Measurements from ENCODE around the gene ABCA13.

ABCA13 gene

DNA sequence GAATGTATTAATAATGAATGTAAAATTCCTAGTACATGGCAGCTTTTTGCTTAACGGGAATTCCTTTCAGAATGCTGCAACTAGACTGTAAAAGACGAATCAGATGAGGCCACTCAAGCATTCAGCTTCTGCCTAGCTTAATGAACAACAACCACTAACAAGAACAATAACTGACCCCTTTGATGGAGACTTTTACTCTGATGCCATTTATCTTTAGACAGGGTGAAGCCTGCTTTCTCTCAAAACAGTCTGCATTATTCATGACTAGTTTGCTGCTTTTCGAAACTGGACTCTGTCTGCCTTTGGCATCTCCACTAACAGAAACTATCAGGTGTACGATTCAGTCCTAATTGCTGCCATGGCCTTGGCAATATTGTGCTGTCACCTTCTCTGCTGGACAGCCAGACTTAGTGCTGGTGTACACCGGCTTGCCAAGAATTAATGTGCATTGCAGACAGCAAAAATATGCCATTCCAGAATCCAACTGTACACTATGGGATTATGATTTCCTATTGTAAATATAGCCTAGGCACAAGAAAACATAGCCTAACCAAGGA is 457.6 kb downstream of the ABCA13 start:
- H3K27me3 ChIP-seq (ENCODE audit: control insufficient read depth, low read length) = no peaks in the 10 kb centered on the region
- no peak overlapping the region for H3K27ac ChIP-seq (ENCODE audit: low read depth, low read length)
- H3K4me2 ChIP-seq (ENCODE audit: low read length) = no peak overlapping the region
- no peaks in the 10 kb centered on the region for H3F3A ChIP-seq (ENCODE audit: control insufficient read depth, insufficient read depth)
- no peak overlapping the region for H3K4me3 ChIP-seq (ENCODE audit: low read length)
- no peaks in the 10 kb centered on the region for H3K79me2 ChIP-seq (ENCODE audit: control insufficient read depth, low read length)
- TF ChIP-seq, protein P1, sequence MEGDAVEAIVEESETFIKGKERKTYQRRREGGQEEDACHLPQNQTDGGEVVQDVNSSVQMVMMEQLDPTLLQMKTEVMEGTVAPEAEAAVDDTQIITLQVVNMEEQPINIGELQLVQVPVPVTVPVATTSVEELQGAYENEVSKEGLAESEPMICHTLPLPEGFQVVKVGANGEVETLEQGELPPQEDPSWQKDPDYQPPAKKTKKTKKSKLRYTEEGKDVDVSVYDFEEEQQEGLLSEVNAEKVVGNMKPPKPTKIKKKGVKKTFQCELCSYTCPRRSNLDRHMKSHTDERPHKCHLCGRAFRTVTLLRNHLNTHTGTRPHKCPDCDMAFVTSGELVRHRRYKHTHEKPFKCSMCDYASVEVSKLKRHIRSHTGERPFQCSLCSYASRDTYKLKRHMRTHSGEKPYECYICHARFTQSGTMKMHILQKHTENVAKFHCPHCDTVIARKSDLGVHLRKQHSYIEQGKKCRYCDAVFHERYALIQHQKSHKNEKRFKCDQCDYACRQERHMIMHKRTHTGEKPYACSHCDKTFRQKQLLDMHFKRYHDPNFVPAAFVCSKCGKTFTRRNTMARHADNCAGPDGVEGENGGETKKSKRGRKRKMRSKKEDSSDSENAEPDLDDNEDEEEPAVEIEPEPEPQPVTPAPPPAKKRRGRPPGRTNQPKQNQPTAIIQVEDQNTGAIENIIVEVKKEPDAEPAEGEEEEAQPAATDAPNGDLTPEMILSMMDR (IDR thresholded peaks at IDR 0.05; ENCODE audit: low read depth, low read length, poor library complexity, severe bottlenecking) = no peak
- no peak for TF ChIP-seq EZH2phosphoT487 (IDR thresholded peaks at IDR 0.05; ENCODE audit: borderline replicate concordance, low read length)
- no peaks in the 10 kb centered on the region for H3K4me1 ChIP-seq (ENCODE audit: control insufficient read depth, low read length)
- no peaks in the 10 kb centered on the region for H4K20me1 ChIP-seq (ENCODE audit: control insufficient read depth, insufficient read depth, low read depth, low read length)
- no peaks in the 10 kb centered on the region for H3K9me3 ChIP-seq (ENCODE audit: control insufficient read depth, insufficient read depth, low read length)
- H3K36me3 ChIP-seq (ENCODE audit: control insufficient read depth, low read length) = no peaks in the 10 kb centered on the region
- H3K9me2 ChIP-seq (replicated peaks; ENCODE audit: control insufficient read depth, low read length) = no peaks in the 10 kb centered on the region

DNA sequence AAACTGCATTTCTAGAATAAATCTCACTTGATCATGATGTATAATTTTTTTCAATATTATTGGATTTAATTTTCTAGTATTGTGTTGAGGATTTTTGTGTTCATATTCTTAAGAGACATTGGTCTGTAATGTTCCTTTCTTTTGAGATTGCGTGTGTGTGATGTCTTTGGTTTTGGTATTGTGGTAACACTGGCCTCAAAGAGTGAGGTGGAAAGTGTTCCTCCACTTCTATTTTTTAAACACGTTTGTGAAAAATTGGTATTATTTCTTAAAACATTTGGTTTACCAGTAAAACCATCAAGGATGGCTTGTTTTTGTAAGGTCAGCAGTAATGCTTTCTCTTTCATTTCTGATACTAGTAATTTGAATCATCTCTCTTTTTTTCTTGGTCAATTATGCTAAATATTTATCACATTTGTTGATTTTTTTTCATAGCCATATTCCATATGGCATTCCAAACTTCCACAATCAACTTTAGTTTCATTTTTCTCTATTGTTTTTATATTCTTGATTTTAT is 462.9 kb downstream of the ABCA13 start:
- no peaks in the 10 kb centered on the region for H3K36me3 ChIP-seq (ENCODE audit: control insufficient read depth, low read length)
- no peaks in the 10 kb centered on the region for H3K27me3 ChIP-seq (ENCODE audit: control insufficient read depth, low read length)
- H3F3A ChIP-seq (ENCODE audit: control insufficient read depth, insufficient read depth) = no peaks in the 10 kb centered on the region
- no peak overlapping the region for H3K4me3 ChIP-seq (ENCODE audit: low read length)
- no peak overlapping the region for H3K27ac ChIP-seq (ENCODE audit: low read depth, low read length)
- TF ChIP-seq, protein P1 (IDR thresholded peaks at IDR 0.05; ENCODE audit: low read depth, low read length, poor library complexity, severe bottlenecking) = no peak
- TF ChIP-seq EZH2phosphoT487 (IDR thresholded peaks at IDR 0.05; ENCODE audit: borderline replicate concordance, low read length) = no peak
- no peaks in the 10 kb centered on the region for H3K79me2 ChIP-seq (ENCODE audit: control insufficient read depth, low read length)
- H3K4me1 ChIP-seq (ENCODE audit: control insufficient read depth, low read length) = no peaks in the 10 kb centered on the region
- H3K9me3 ChIP-seq (ENCODE audit: control insufficient read depth, insufficient read depth, low read length) = no peaks in the 10 kb centered on the region
- no peak overlapping the region for H3K4me2 ChIP-seq (ENCODE audit: low read length)
- no peaks in the 10 kb centered on the region for H4K20me1 ChIP-seq (ENCODE audit: control insufficient read depth, insufficient read depth, low read depth, low read length)
- no peaks in the 10 kb centered on the region for H3K9me2 ChIP-seq (replicated peaks; ENCODE audit: control insufficient read depth, low read length)

DNA sequence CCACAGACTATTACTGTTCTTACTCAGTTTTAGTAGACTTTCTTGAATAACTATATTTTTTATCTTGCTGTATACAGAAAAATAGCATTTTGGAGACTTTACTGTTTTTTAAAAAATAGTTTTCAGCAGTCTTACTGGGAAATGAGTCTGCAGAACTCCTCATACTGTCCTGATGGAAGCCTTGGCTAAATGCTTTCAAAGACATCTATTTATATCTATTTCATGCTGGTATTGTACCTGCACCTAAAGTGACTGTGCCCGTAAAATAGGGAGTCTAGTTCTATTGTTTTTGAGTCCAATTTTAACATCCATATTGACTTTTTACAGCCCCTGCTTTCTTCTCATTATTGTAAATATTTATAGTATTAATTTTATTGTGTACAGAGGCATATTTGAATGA is 464.5 kb downstream of the ABCA13 start:
- H3K4me1 ChIP-seq (ENCODE audit: control insufficient read depth, low read length) = no peaks in the 10 kb centered on the region
- no peaks in the 10 kb centered on the region for H3K36me3 ChIP-seq (ENCODE audit: control insufficient read depth, low read length)
- H3K27ac ChIP-seq (ENCODE audit: low read depth, low read length) = no peak overlapping the region
- H3K9me2 ChIP-seq (replicated peaks; ENCODE audit: control insufficient read depth, low read length) = no peaks in the 10 kb centered on the region
- no peak overlapping the region for H3K4me2 ChIP-seq (ENCODE audit: low read length)
- no peaks in the 10 kb centered on the region for H3K79me2 ChIP-seq (ENCODE audit: control insufficient read depth, low read length)
- no peaks in the 10 kb centered on the region for H4K20me1 ChIP-seq (ENCODE audit: control insufficient read depth, insufficient read depth, low read depth, low read length)
- H3K4me3 ChIP-seq (ENCODE audit: low read length) = no peak overlapping the region
- TF ChIP-seq EZH2phosphoT487 (IDR thresholded peaks at IDR 0.05; ENCODE audit: borderline replicate concordance, low read length) = no peak
- TF ChIP-seq, protein P1 (IDR thresholded peaks at IDR 0.05; ENCODE audit: low read depth, low read length, poor library complexity, severe bottlenecking) = no peak
- H3K9me3 ChIP-seq (ENCODE audit: control insufficient read depth, insufficient read depth, low read length) = no peaks in the 10 kb centered on the region
- no peaks in the 10 kb centered on the region for H3F3A ChIP-seq (ENCODE audit: control insufficient read depth, insufficient read depth)
- no peaks in the 10 kb centered on the region for H3K27me3 ChIP-seq (ENCODE audit: control insufficient read depth, low read length)

Measured in DOHH2 (cell line).